ENCODE results near the gene TULP1. TPM values are rescaled to one million over a fixed set of nuclear protein-coding genes. Genes with fewer than 3 reads are reported as not detected.

TULP1 gene
- total and polyA plus RNA-seq, 10 donors: 0.03 to 0.09 (median 0.04) TPM; not detected in 7

GRCh38 chr6:35522660-35523658, 10.3 kb upstream of the TULP1 start:
- intact Hi-C loops (cut with DNase I; ENCODE audit: low total_unique reads): loop anchor here (5.0 kb wide), 1 partner anchor 214 kb away; the partner anchor contains the start of gene ARMC12
- peak; percentile 92 for DNase-seq
- Histone ChIP-seq H3K27me3 (replicated peaks in 1 of 7) (peaks cover 0 to 13% (median 0%) of the 10 kb centered on the region in 7 donors), H3K27ac (peak overlapping the region in 3 of 8 donors; percentile 22 to 50 (median 36)), H3K4me3 (peak overlapping the region in 6 of 8 donors; percentile 6 to 60 (median 26)), H3K9me3 (no peaks in the 10 kb centered on the region), H3K4me1 (peaks cover 0 to 20% (median 14%) of the 10 kb centered on the region in 6 donors), H3K36me3 (no peaks in the 10 kb centered on the region)
- WGBS, 5 donors: 21 to 34% (median 30%) methylated on average over 26 to 32 of the region's 32 CpGs
- TF ChIP-seq CTCF (IDR thresholded peaks at IDR 0.05 in 8 of 11, conservative IDR thresholded peaks at IDR 0.05 in 3 of 11) (peak; percentile 85 to 99 (median 98)), POLR2A (IDR thresholded peaks at IDR 0.05) (no peak), POLR2AphosphoS5 (IDR thresholded peaks at IDR 0.05) (peak; percentile 48 to 67 (median 61))

- H3K27ac ChIP-seq: no peak overlapping the region
- H3K4me1 ChIP-seq: peaks cover 0 to 20% (median 14%) of the 10 kb centered on the region in 6 donors
- H3K36me3 ChIP-seq: no peaks in the 10 kb centered on the region
- no peak for DNase-seq
- intact Hi-C loops (cut with DNase I; ENCODE audit: low total_unique reads): loop anchor here (5.0 kb wide), 1 partner anchor 215 kb away; the partner anchor contains the start of gene ARMC12
- TF ChIP-seq POLR2AphosphoS5 (IDR thresholded peaks at IDR 0.05) (no peak), POLR2A (IDR thresholded peaks at IDR 0.05) (no peak), CTCF (IDR thresholded peaks at IDR 0.05 in 8 of 11, conservative IDR thresholded peaks at IDR 0.05 in 3 of 11) (no peak)
- peaks cover 0 to 13% (median 0%) of the 10 kb centered on the region in 7 donors for H3K27me3 ChIP-seq (replicated peaks in 1 of 7)
- H3K4me3 ChIP-seq: no peak overlapping the region
- 73 to 86% (median 79%) methylated on average over 11 to 12 of the region's 12 CpGs for WGBS, 5 donors
- H3K9me3 ChIP-seq: no peaks in the 10 kb centered on the region
Measured at GRCh38 chr6:35522151-35522550, 9.5 kb upstream of the TULP1 start.

GRCh38 chr6:35521235-35521634, 8.5 kb upstream of the TULP1 start:
- no peaks in the 10 kb centered on the region for H3K36me3 ChIP-seq
- WGBS, 5 donors: 81 to 100% (median 93%) methylated on average over 4 of the region's 4 CpGs
- intact Hi-C loops (cut with DNase I; ENCODE audit: low total_unique reads): loop anchor here (5.0 kb wide), 1 partner anchor 216 kb away; the partner anchor contains the start of gene ARMC12
- no peak overlapping the region for H3K27ac ChIP-seq
- H3K4me3 ChIP-seq: no peak overlapping the region
- H3K27me3 ChIP-seq (replicated peaks in 1 of 7): peaks cover 0 to 13% (median 0%) of the 10 kb centered on the region in 7 donors
- no peaks in the 10 kb centered on the region for H3K9me3 ChIP-seq
- TF ChIP-seq POLR2A (IDR thresholded peaks at IDR 0.05): no peak
- no peak for TF ChIP-seq POLR2AphosphoS5 (IDR thresholded peaks at IDR 0.05)
- no peak for TF ChIP-seq CTCF (IDR thresholded peaks at IDR 0.05 in 8 of 11, conservative IDR thresholded peaks at IDR 0.05 in 3 of 11)
- DNase-seq: no peak
- H3K4me1 ChIP-seq: peaks cover 0 to 20% (median 14%) of the 10 kb centered on the region in 6 donors
